Osteocyte (in vitro differentiated cells): ENCODE results near the gene RGSL1. TPM values are rescaled to one million over a fixed set of nuclear protein-coding genes. Genes with fewer than 3 reads are reported as not detected.
"Not testable (repeated sequence)": the region's sequence is repeated elsewhere in the genome, so short reads cannot be mapped to it uniquely, and the experiment has no call there.

Experiments
- DNase-seq: peaks from one replicate; pipeline ENCODE4 v3.0.0; 2021; ENCODE audit warnings: mixed read lengths; ENCODE audit not compliant: unreplicated experiment; ENCODE audit errors: extremely low spot score
- H3K27ac Mint-ChIP-seq: one replicate; pipeline ENCODE4 v1.8.0; 2021; ENCODE audit warnings: mild to moderate bottlenecking, mixed read lengths; ENCODE audit not compliant: unreplicated experiment
- H3K27me3 Mint-ChIP-seq: one replicate; pipeline ENCODE4 v1.8.0; 2021; ENCODE audit warnings: mixed read lengths; ENCODE audit not compliant: unreplicated experiment
- H3K36me3 Mint-ChIP-seq: one replicate; pipeline ENCODE4 v1.8.0; 2021; ENCODE audit warnings: mixed read lengths; ENCODE audit not compliant: unreplicated experiment
- H3K4me1 Mint-ChIP-seq: one replicate; pipeline ENCODE4 v1.8.0; 2021; ENCODE audit warnings: mixed read lengths; ENCODE audit not compliant: unreplicated experiment
- H3K4me3 Mint-ChIP-seq: one replicate; pipeline ENCODE4 v1.8.0; 2021; ENCODE audit warnings: mild to moderate bottlenecking, moderate library complexity, mixed read lengths; ENCODE audit not compliant: unreplicated experiment
- H3K9me3 Mint-ChIP-seq: one replicate; pipeline ENCODE4 v1.8.0; 2021; ENCODE audit warnings: mixed read lengths; ENCODE audit not compliant: unreplicated experiment
- CTCF ChIP-seq: fragments of 200-600 bp; sonication (generic); IDR thresholded peaks from 2 replicates; pipeline ENCODE4 v1.5.0; 2021; ENCODE audit warnings: antibody characterized with exemption, mild to moderate bottlenecking, moderate library complexity
- total RNA-seq: library from RNA; stranded (reverse); gene quantifications from 2 replicates; pipeline ENCODE4 v1.2.1, GENCODE V29; 2021

RGSL1 gene
- total RNA-seq, 1 donor from 2014 or later: not detected

- no peak for TF ChIP-seq CTCF
- Mint-ChIP-seq H3K27me3 (peaks cover 10% of the 10 kb centered on the region), H3K36me3 (no peaks in the 10 kb centered on the region), H3K4me1 (peaks cover 1% of the 10 kb centered on the region), H3K9me3 (peaks cover 16% of the 10 kb centered on the region), H3K4me3 (no peak overlapping the region), H3K27ac (no peak overlapping the region)
- DNase-seq: no peak
Observed at GRCh38 chr1:182525342-182525741, 75.4 kb downstream of the RGSL1 start.

GRCh38 chr1:182527680-182528079, 77.7 kb downstream of the RGSL1 start:
- no peak for DNase-seq
- peaks cover 16% of the 10 kb centered on the region for H3K9me3 Mint-ChIP-seq
- peaks cover 13% of the 10 kb centered on the region for H3K27me3 Mint-ChIP-seq
- TF ChIP-seq CTCF: no peak
- no peaks in the 10 kb centered on the region for H3K36me3 Mint-ChIP-seq
- H3K4me3 Mint-ChIP-seq: no peak overlapping the region
- no peaks in the 10 kb centered on the region for H3K4me1 Mint-ChIP-seq
- H3K27ac Mint-ChIP-seq: no peak overlapping the region

GRCh38 chr1:182528206-182528605, 78.3 kb downstream of the RGSL1 start:
- peaks cover 16% of the 10 kb centered on the region for H3K9me3 Mint-ChIP-seq
- H3K27ac Mint-ChIP-seq, H3K36me3 Mint-ChIP-seq, H3K4me1 Mint-ChIP-seq, DNase-seq, H3K4me3 Mint-ChIP-seq: not testable (repeated sequence)
- H3K27me3 Mint-ChIP-seq: peaks cover 12% of the 10 kb centered on the region

GRCh38 chr1:182533896-182534295, 84.0 kb downstream of the RGSL1 start:
- no peak for DNase-seq
- Mint-ChIP-seq H3K9me3 (no peaks in the 10 kb centered on the region), H3K4me3 (no peak overlapping the region), H3K4me1 (no peaks in the 10 kb centered on the region), H3K27me3 (peaks cover 13% of the 10 kb centered on the region), H3K27ac (no peak overlapping the region), H3K36me3 (no peaks in the 10 kb centered on the region)
- TF ChIP-seq CTCF: no peak

GRCh38 chr1:182549346-182549745, 99.4 kb downstream of the RGSL1 start:
- Mint-ChIP-seq H3K27ac (no peak overlapping the region), H3K9me3 (no peaks in the 10 kb centered on the region), H3K4me3 (no peak overlapping the region), H3K36me3 (no peaks in the 10 kb centered on the region), H3K4me1 (no peaks in the 10 kb centered on the region), H3K27me3 (peaks cover 16% of the 10 kb centered on the region)
- TF ChIP-seq CTCF: no peak
- DNase-seq: no peak

- no peak for TF ChIP-seq CTCF
- no peaks in the 10 kb centered on the region for H3K36me3 Mint-ChIP-seq
- peaks cover 11% of the 10 kb centered on the region for H3K27me3 Mint-ChIP-seq
Observed at GRCh38 chr1:182549811-182550210, 99.9 kb downstream of the RGSL1 start.

More at GRCh38 chr1:182549811-182550210, 99.9 kb downstream of the RGSL1 start:
- H3K27ac Mint-ChIP-seq: no peak overlapping the region
- no peaks in the 10 kb centered on the region for H3K9me3 Mint-ChIP-seq
- H3K4me3 Mint-ChIP-seq: no peak overlapping the region
- no peak for DNase-seq
- H3K4me1 Mint-ChIP-seq: no peaks in the 10 kb centered on the region
